Heart left ventricle (tissue), 16 donors: ENCODE data around the gene ADGRG1. TPM values are rescaled to one million over a fixed set of nuclear protein-coding genes. Genes with fewer than 3 reads are reported as not detected.

Source experiments
- ATAC-seq, 4 donors: fragments of 200-7000 bp; cut with Tn5 transposase; one replicate each; pipeline ENCODE4 v1.9.1; 2020 to 2022; ENCODE audit warnings: moderate library complexity in 4 of 4, mild to moderate bottlenecking in 3 of 4, moderate number of reproducible peaks in 1 of 4
- DNase-seq, 5 donors: peaks; one replicate each; pipeline ENCODE4 v3.0.0-alpha.2; 2020
- H3K27ac ChIP-seq, 12 donors: fragments of 200-600 bp; sonication (generic) in 4 of 12; one replicate each; pipeline versions ENCODE4 v1.5.0 to v1.8.0; 2016 to 2022; ENCODE audit warnings: mild to moderate bottlenecking in 2 of 12
- H3K27me3 ChIP-seq, 9 donors: fragments of 200-600 bp; sonication (generic) in 2 of 9; one replicate each; pipeline versions ENCODE4 v1.5.1 to v1.8.0; 2016 to 2022; ENCODE audit warnings: mild to moderate bottlenecking in 3 of 9
- H3K36me3 ChIP-seq, 9 donors: fragments of 200-600 bp; sonication (generic) in 2 of 9; one replicate each; pipeline versions ENCODE4 v1.5.0 to v1.8.0; 2018 to 2022; ENCODE audit warnings: mild to moderate bottlenecking in 2 of 9
- H3K4me1 ChIP-seq, 12 donors: fragments of 200-600 bp; sonication (generic) in 4 of 12; one replicate each; pipeline versions ENCODE4 v1.5.0 to v1.8.0; 2016 to 2022; ENCODE audit warnings: mild to moderate bottlenecking in 3 of 12
- H3K4me3 ChIP-seq, 12 donors: fragments of 200-600 bp; sonication (generic) in 4 of 12; one replicate each; pipeline versions ENCODE4 v1.5.0 to v1.8.0; 2017 to 2022; ENCODE audit warnings: mild to moderate bottlenecking in 9 of 12, moderate library complexity in 4 of 12
- H3K9me3 ChIP-seq, 12 donors: fragments of 200-600 bp; sonication (generic) in 4 of 12; one replicate each; pipeline versions ENCODE4 v1.5.0 to v1.8.0; 2016 to 2022; ENCODE audit warnings: mild to moderate bottlenecking in 1 of 12
- POLR2A ChIP-seq, 2 donors: fragments of 450-650 bp; IDR thresholded peaks; one replicate each; pipeline ENCODE4 v1.6.1; 2017; ENCODE audit warnings: antibody characterized with exemption in 2 of 2, mild to moderate bottlenecking in 2 of 2, moderate library complexity in 2 of 2
- WGBS, 4 donors: extraction: QIAGEN DNeasy Blood & Tissue Kit in 2 of 4; methylation state at CpG; one replicate each; pipeline versions ENCODE4 v1.1.5 to v1.1.7; 2013 to 2018; 5-methylcytosine and 5-hydroxymethylcytosine counted together
- intact Hi-C, 10 donors: fragments of 100-400 bp; cut with DNase I; formaldehyde crosslinking; loops; one replicate each; pipeline versions ENCODE4 v1.11.1 to v1.14.2; 2022
- polyA plus RNA-seq, 2 donors: library from polyadenylated mRNA; stranded (reverse); fragments of 200-250 nt; gene quantifications; one replicate each; pipeline ENCODE4 v1.2.3, GENCODE V29; 2013
- total RNA-seq, 9 donors: library from RNA; depleted of rRNA in 2 of 9; stranded (reverse); fragments of >200 nt in 2 of 9; fragmentation: NEBNext Ultra II Directional in 3 of 9; extraction: Animal tissue kit (Norgen Biotek cat#: 25700) in 3 of 9; gene quantifications; one replicate each; pipeline versions ENCODE4 v1.1.0 to v1.2.4, GENCODE V29; 2016 to 2023
- TF ChIP-seq, protein P1 (sequence below), 12 donors: fragments of 200-600 bp; sonication (generic) in 4 of 12; IDR thresholded peaks; one replicate each; pipeline versions ENCODE4 v1.5.0 to v1.8.0; 2018 to 2022; ENCODE audit warnings: antibody characterized with exemption in 12 of 12, mild to moderate bottlenecking in 5 of 12
- donor health status: ischemic (EF 13 %, LVEDD 7.1; RV severe dilation, severe dysfunction).
- donor health status: healthy with polysubstance abuse.
- donor health status: DM: no; HTN: yes; CAD: no.
- donor health status: DM: no; HTN: no; CAD: no.
- donor health status: ischemic (EF 25% LVEDD 6.9; RV normal size, moderate dysfunction).
- donor health status: ischemic (EF 25% LVEDD 5.7; RV mildly dilated, moderate dysfunction).
- donor health status: healthy.
- donor health status: DM: yes; HTN: yes; CAD: no.
- donor health status: ischemic (EF 35%, LVEDD 5.7; RV mildly dilated, moderate dysfunction).
- donor health status: nonischemic (EF 11% LVEDD 7.7; RV severe dilation, severe dysfunction).
- donor health status: DM: yes; HTN: yes; CAD: no.
- donor health status: PGD.
- donor health status: ischemic (EF 29% LVEDD 5.4; RV normal size, mild dysfunction).
- donor health status: nonischemic (EF 23%, LVEDD 6.1; RV moderate dilation, normal function).

Gene ADGRG1
- total and polyA plus RNA-seq, 11 donors: 14.1 to 65.2 (median 17.5) TPM

DNA sequence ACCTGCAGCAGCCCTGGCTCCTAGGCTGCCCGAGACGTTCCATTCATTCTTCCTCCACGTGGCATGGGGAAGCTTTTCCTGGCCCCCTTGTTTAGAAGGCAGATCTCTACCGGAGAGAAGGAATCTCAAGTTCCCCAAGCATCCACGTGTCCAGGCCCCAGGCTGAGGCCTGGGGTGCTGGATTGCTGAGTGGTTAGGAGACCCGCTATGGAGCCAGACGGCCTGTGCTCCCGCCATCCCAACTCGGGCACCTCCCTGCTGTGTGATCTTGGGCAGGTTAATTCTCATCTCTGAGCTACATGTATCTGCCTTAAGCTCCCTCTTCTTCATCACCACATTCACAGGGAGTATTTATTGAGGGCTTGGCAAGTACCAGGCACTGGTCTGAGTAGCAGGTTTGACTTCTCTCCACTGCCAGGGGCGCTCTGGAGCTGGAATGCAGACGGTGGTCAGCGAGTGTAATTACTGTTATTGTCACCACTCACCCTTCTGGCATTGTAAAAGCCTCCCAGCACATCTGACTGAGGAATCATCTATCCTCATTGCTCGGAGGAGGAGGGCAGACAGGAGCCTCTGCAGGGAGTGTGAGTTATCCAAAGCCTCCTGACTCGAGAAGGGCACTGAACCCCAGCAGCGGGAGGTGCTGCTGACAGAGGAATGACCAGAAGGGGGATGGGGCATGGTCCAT lies 1.1 kb upstream of the ADGRG1 start:
- DNase-seq (peak in 1 of 5 donors; percentile 8), ATAC-seq (peak in 2 of 4 donors; percentile 9 to 11)
- 61 to 69% (median 65%) methylated on average over 14 to 15 of the region's 15 CpGs for WGBS, 4 donors
- intact Hi-C loops: no loop called here
- Histone ChIP-seq H3K9me3 (no peaks in the 10 kb centered on the region), H3K4me3 (peak overlapping the region in 1 of 12 donors; percentile 59), H3K36me3 (no peaks in the 10 kb centered on the region), H3K27me3 (peaks cover 0 to 17% (median 0%) of the 10 kb centered on the region in 9 donors), H3K4me1 (peaks cover 0 to 45% (median 20%) of the 10 kb centered on the region in 12 donors), H3K27ac (peak overlapping the region; percentile 70 to 93 (median 85))
- TF ChIP-seq, protein P1, sequence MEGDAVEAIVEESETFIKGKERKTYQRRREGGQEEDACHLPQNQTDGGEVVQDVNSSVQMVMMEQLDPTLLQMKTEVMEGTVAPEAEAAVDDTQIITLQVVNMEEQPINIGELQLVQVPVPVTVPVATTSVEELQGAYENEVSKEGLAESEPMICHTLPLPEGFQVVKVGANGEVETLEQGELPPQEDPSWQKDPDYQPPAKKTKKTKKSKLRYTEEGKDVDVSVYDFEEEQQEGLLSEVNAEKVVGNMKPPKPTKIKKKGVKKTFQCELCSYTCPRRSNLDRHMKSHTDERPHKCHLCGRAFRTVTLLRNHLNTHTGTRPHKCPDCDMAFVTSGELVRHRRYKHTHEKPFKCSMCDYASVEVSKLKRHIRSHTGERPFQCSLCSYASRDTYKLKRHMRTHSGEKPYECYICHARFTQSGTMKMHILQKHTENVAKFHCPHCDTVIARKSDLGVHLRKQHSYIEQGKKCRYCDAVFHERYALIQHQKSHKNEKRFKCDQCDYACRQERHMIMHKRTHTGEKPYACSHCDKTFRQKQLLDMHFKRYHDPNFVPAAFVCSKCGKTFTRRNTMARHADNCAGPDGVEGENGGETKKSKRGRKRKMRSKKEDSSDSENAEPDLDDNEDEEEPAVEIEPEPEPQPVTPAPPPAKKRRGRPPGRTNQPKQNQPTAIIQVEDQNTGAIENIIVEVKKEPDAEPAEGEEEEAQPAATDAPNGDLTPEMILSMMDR (IDR thresholded peaks at IDR 0.05): peak in 4 of 12 donors; percentile 15 to 30 (median 24)
- TF ChIP-seq POLR2A (IDR thresholded peaks at IDR 0.05): no peak

DNA sequence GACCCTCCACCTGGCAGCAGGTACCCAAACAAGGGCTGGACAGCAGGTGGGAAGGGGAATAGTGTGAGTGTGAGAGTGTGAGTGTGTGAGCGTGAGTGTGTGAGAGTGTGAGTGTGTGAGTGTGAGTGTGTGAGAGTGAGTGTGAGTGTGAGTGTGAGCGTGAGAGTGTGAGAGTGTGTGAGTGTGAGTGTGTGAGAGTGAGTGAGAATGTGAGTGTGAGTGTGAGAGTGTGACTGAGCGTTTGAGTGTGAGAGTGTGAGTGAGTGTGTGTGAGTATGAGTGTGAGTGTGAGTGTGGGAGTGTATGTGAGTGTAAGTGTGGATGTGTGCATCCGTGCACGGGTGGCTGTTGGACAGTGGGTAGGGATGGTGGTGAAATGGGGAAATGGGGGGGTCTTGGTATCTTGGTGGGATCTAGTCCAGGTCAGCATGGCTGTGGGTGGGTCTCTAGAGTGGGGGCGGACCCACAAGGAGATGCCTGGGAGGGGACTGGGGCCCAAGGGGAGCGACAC lies 408 bp downstream of the ADGRG1 start:
- Histone ChIP-seq H3K9me3 (no peaks in the 10 kb centered on the region), H3K4me3 (peak overlapping the region; percentile 42 to 65 (median 59)), H3K27me3 (peaks cover 0 to 17% (median 0%) of the 10 kb centered on the region in 9 donors), H3K27ac (peak overlapping the region; percentile 70 to 93 (median 85)), H3K36me3 (no peaks in the 10 kb centered on the region), H3K4me1 (peaks cover 5 to 54% (median 32%) of the 10 kb centered on the region in 12 donors)
- ATAC-seq (peak in 1 of 4 donors; percentile 8), DNase-seq (no peak)
- TF ChIP-seq, protein P1 (IDR thresholded peaks at IDR 0.05): no peak
- no peak for TF ChIP-seq POLR2A (IDR thresholded peaks at IDR 0.05)
- intact Hi-C loops: loop anchor here in 2 of 10 donors (1.0 to 2.0 kb wide), 2 partner anchors 20 kb away; no protein-coding TSS in a partner anchor
- 49 to 61% (median 55%) methylated on average over 6 to 7 of the region's 7 CpGs for WGBS, 4 donors

DNA sequence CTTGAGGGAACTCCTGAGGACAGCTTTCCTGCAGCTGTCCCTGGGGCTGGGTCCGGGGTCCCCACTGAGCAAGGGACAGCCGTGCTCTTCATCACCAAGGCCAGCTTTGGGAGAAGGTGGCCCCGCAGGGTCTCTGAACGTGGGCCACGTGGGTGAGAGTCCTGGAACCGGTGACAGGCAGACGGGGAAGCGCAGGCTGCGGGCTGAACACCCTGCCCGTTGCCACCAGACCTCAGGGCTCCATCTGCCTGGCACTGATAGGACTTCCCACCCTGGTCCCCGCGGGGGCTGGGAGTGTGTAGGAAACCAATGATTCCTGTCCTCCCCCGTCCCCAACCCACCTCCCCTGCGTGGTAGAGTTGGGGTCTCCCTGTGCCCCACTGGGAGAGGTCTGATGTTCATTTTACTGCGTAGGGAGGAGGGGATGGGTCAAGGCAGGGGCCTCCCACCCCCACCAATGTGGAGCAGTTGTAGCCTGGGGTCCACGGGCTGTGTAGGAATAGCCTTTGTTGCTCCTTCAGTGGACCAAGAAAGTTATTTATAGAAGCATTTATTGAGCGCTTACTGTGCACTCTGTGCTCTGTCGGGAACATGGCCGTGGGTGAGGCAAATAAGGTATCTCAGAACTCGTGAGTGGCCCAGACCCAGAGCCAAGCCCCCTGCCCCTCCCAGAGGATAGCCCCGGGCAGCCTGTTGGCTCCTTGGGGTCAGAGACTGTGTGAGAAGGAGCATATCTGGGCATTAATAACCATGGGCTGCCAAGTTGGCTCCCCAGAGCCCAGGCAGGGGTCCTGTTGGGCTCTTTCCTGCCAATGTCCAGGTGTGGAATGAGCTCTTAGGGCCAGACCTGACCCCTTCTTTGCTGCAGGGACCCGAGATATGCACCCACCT lies 1.3 kb downstream of the ADGRG1 start:
- intact Hi-C loops: loop anchor here in 1 of 10 donors (2.0 kb wide), 1 partner anchor 19 kb away; no protein-coding TSS in a partner anchor

More for the DNA sequence above, 1.3 kb downstream of the ADGRG1 start:
- Histone ChIP-seq H3K4me3 (peak overlapping the region; percentile 42 to 65 (median 59)), H3K36me3 (no peaks in the 10 kb centered on the region), H3K27ac (peak overlapping the region; percentile 70 to 93 (median 85)), H3K9me3 (no peaks in the 10 kb centered on the region), H3K27me3 (peaks cover 0 to 17% (median 0%) of the 10 kb centered on the region in 9 donors), H3K4me1 (peaks cover 5 to 54% (median 39%) of the 10 kb centered on the region in 12 donors)
- DNase-seq (no peak), ATAC-seq (no peak)
- no peak for TF ChIP-seq POLR2A (IDR thresholded peaks at IDR 0.05)
- TF ChIP-seq, protein P1 (IDR thresholded peaks at IDR 0.05): no peak
- 36 to 45% (median 42%) methylated on average over 15 to 22 of the region's 22 CpGs for WGBS, 4 donors
